Pancreas (tissue), 10 donors: Measurements from ENCODE around the gene CX3CL1. TPM values are rescaled to one million over a fixed set of nuclear protein-coding genes. Genes with fewer than 3 reads are reported as not detected.

Experiments
- ATAC-seq, 4 donors: fragments of 200-7000 bp; cut with Tn5 transposase; one replicate each; pipeline versions ENCODE4 v1.8.0 to v1.9.1; 2020; ENCODE audit warnings: mild to moderate bottlenecking in 4 of 4, moderate library complexity in 4 of 4
- DNase-seq, 6 donors: peaks; one replicate each; pipeline ENCODE4 v3.0.0-alpha.2; 2020
- FAIRE-seq: peaks from 2 replicates; lab custom pipeline; 2012; peaks lifted over from hg19 to GRCh38; lab: Jason Lieb, UNC
- H3K27ac ChIP-seq, 4 donors: fragments of 200-600 bp; sonication (generic); 1 replicate in 3 of 4; 2 replicates in 1 of 4; pipeline versions ENCODE4 v1.5.0 to v1.8.0; 2020
- H3K27me3 ChIP-seq, 4 donors: fragments of 200-600 bp; one replicate each; pipeline ENCODE4 v1.8.0; 2021
- H3K36me3 ChIP-seq, 3 donors: fragments of 200-600 bp; sonication (generic) in 1 of 3; one replicate each; pipeline versions ENCODE4 v1.5.0 to v1.8.0; 2020 to 2021
- H3K4me1 ChIP-seq, 3 donors: fragments of 200-600 bp; one replicate each; pipeline ENCODE4 v1.8.0; 2021
- H3K4me3 ChIP-seq, 4 donors: fragments of 200-600 bp; sonication (generic) in 2 of 4; one replicate each; pipeline versions ENCODE4 v1.5.0 to v1.8.0; 2020 to 2021
- H3K9me3 ChIP-seq, 4 donors: fragments of 200-600 bp; one replicate each; pipeline ENCODE4 v1.8.0; 2021
- CTCF ChIP-seq, 4 donors: fragments of 200-600 bp; sonication (generic) in 3 of 4; IDR thresholded peaks; one replicate each; pipeline versions ENCODE4 v1.5.0 to v1.8.0; 2021; ENCODE audit warnings: antibody characterized with exemption in 4 of 4
- WGBS, 2 donors: extraction: QIAGEN DNeasy Blood & Tissue Kit; methylation state at CpG; one replicate each; pipeline ENCODE4 v1.1.7; 2013; 5-methylcytosine and 5-hydroxymethylcytosine counted together
- intact Hi-C, 3 donors: fragments of 100-400 bp; cut with DNase I; formaldehyde crosslinking; loops; one replicate each; pipeline versions ENCODE4 v1.11.1 to v1.14.2; 2022
- polyA plus RNA-seq, 2 donors: library from polyadenylated mRNA; stranded (reverse); fragments of 200-250 nt; gene quantifications; one replicate each; pipeline ENCODE4 v1.2.3, GENCODE V29; 2013
- total RNA-seq, 6 donors: library from RNA; stranded (reverse); fragmentation: NEBNext Ultra II Directional in 4 of 6; extraction: Animal tissue kit (Norgen Biotek cat#: 25700) in 4 of 6; gene quantifications; one replicate each; pipeline versions ENCODE4 v1.2.1 to v1.2.4, GENCODE V29; 2021 to 2023
- donor health status: healthy with polysubstance abuse.
- donor health status: DM: no; HTN: no; CAD: no; lungs with moderate emphysema.
- donor health status: DM: no; HTN: no; CAD: no.
- donor health status: control.
- donor health status: control.
- donor health status: Bipolar disorder and iron deficiency.
- donor health status: DM: yes; HTN: yes; CAD: no.
- donor health status: DM: no; HTN: no; CAD: no.
- donor health status: DM: no; HTN: no; CAD: no.
- donor health status: DM: yes; HTN: yes; CAD: no.

The CX3CL1 gene
- total and polyA plus RNA-seq, 8 donors: 4.6 to 21.3 (median 7.4) TPM

GRCh38 chr16:57376313-57376818, 4.1 kb downstream of the CX3CL1 start:
- WGBS, 2 donors: 85 to 91% methylated on average over 3 of the region's 3 CpGs
- Histone ChIP-seq H3K4me3 (no peak overlapping the region), H3K9me3 (no peaks in the 10 kb centered on the region), H3K27ac (no peak overlapping the region), H3K4me1 (peaks cover 7 to 16% (median 9%) of the 10 kb centered on the region in 3 donors), H3K36me3 (no peaks in the 10 kb centered on the region), H3K27me3 (no peaks in the 10 kb centered on the region)
- FAIRE-seq (no peak), DNase-seq (no peak), ATAC-seq (no peak)
- no peak for TF ChIP-seq CTCF (IDR thresholded peaks at IDR 0.05)
- intact Hi-C loops: no loop called here

GRCh38 chr16:57377080-57377841, 5.0 kb downstream of the CX3CL1 start:
- no peak for TF ChIP-seq CTCF (IDR thresholded peaks at IDR 0.05)
- H3K36me3 ChIP-seq: no peaks in the 10 kb centered on the region
- H3K27me3 ChIP-seq: no peaks in the 10 kb centered on the region
- WGBS, 2 donors: 46 to 56% methylated on average over 5 of the region's 5 CpGs
- DNase-seq: no peak
- peaks cover 2 to 8% (median 4%) of the 10 kb centered on the region in 3 donors for H3K4me1 ChIP-seq
- no peak for FAIRE-seq
- intact Hi-C loops: no loop called here
- no peaks in the 10 kb centered on the region for H3K9me3 ChIP-seq
- H3K4me3 ChIP-seq: no peak overlapping the region
- ATAC-seq: no peak
- no peak overlapping the region for H3K27ac ChIP-seq

GRCh38 chr16:57379579-57379978, 7.3 kb downstream of the CX3CL1 start:
- FAIRE-seq: no peak
- no peaks in the 10 kb centered on the region for H3K36me3 ChIP-seq
- no peaks in the 10 kb centered on the region for H3K9me3 ChIP-seq
- DNase-seq: no peak
- no peaks in the 10 kb centered on the region for H3K4me1 ChIP-seq
- no peak overlapping the region for H3K27ac ChIP-seq
- TF ChIP-seq CTCF (IDR thresholded peaks at IDR 0.05): no peak
- WGBS, 2 donors: 78 to 81% methylated on average over 10 of the region's 10 CpGs
- no peaks in the 10 kb centered on the region for H3K27me3 ChIP-seq
- no peak overlapping the region for H3K4me3 ChIP-seq
- intact Hi-C loops: no loop called here
- peak in 1 of 4 donors; percentile 9 for ATAC-seq

- 59 to 67% methylated on average over 8 of the region's 8 CpGs for WGBS, 2 donors
- Histone ChIP-seq H3K27ac (no peak overlapping the region), H3K4me1 (no peaks in the 10 kb centered on the region), H3K9me3 (no peaks in the 10 kb centered on the region), H3K36me3 (no peaks in the 10 kb centered on the region), H3K4me3 (no peak overlapping the region), H3K27me3 (no peaks in the 10 kb centered on the region)
- no peak for TF ChIP-seq CTCF (IDR thresholded peaks at IDR 0.05)
- intact Hi-C loops: no loop called here
- FAIRE-seq (no peak), DNase-seq (peak in 4 of 6 donors; percentile 40 to 68 (median 55)), ATAC-seq (peak in 1 of 4 donors; percentile 28)
Observed at GRCh38 chr16:57380671-57381462, 8.6 kb downstream of the CX3CL1 start.
